ENCODE data around the gene SRC.

GRCh38 chr20:37450344-37450743 is 104.4 kb downstream of the SRC start:
- no peak for TF ChIP-seq CTCF (IDR thresholded peaks at IDR 0.05)
- TF ChIP-seq POLR2A (IDR thresholded peaks at IDR 0.05), result no peak

Measured in thyroid gland (tissue), 4 donors.